ENCODE data around the gene GFI1B. TPM values are rescaled to one million over a fixed set of nuclear protein-coding genes. Genes with fewer than 3 reads are reported as not detected.
A peak's percentile ranks its signal among the peaks of the same experiment; 100 is the strongest.

GFI1B gene
- total and polyA plus RNA-seq, 2 of the 13 experiments (the other 11 are each of a cell fraction or from before 2014, with no cell fraction given), result 0.15 to 0.51 TPM

DNA sequence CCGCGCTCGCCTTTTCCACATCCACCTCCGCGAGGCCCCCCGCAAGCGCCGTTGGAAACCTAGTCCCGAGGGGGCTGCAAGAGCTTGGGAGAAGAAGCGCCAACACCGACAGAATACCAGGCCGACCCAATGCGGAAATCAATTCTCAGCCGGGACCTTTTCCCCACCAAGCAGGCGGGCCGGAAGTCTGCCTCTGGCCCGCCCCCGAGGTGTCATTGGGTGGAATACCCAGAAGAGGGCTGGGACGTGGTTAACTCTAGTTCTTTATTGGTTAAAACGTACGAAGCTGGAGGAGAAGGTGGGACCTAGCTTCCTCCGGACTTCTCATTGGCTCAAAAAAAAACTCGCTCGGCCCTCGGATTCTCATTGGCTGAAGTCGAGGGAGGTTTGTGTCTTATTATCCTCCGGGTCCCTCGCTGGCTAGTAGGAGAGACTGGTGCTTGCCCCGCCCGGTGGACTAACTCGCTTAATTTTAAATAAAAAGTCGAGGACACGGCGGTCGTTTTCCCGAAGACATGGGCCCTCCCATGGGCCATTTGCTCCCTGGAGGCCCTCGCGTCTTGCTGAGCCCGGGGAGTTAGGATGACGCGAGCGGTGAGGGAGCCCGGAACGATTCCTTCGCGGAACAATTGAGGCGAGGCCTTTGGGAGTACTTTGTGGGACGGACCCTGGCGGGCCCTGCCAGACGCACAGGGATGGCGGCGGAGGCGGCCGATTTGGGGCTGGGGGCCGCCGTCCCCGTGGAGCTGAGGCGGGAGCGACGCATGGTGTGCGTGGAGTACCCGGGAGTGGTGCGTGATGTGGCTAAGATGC lies 52.0 kb downstream of the GFI1B start, which contains the start of gene GTF3C5 (continued):
- TF ChIP-seq, protein P1, sequence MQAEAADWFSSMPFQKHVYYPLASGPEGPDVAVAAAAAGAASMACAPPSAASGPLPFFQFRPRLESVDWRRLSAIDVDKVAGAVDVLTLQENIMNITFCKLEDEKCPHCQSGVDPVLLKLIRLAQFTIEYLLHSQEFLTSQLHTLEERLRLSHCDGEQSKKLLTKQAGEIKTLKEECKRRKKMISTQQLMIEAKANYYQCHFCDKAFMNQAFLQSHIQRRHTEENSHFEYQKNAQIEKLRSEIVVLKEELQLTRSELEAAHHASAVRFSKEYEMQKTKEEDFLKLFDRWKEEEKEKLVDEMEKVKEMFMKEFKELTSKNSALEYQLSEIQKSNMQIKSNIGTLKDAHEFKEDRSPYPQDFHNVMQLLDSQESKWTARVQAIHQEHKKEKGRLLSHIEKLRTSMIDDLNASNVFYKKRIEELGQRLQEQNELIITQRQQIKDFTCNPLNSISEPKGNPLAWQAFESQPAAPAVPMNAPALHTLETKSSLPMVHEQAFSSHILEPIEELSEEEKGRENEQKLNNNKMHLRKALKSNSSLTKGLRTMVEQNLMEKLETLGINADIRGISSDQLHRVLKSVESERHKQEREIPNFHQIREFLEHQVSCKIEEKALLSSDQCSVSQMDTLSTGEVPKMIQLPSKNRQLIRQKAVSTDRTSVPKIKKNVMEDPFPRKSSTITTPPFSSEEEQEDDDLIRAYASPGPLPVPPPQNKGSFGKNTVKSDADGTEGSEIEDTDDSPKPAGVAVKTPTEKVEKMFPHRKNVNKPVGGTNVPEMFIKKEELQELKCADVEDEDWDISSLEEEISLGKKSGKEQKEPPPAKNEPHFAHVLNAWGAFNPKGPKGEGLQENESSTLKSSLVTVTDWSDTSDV (CRISPR knock-in tag; IDR thresholded peaks at IDR 0.05), result peak; percentile 60; the same call in 1 of the 2 replicates
- TF ChIP-seq ZNF709 (CRISPR knock-in tag; IDR thresholded peaks at IDR 0.05), result 0 out of 2 replicates have a peak, but pooled peaks have one; percentile 63
- no peak for TF ChIP-seq ZNF326 (CRISPR knock-in tag; IDR thresholded peaks at IDR 0.05; ENCODE audit: borderline replicate concordance)
- TF ChIP-seq WIZ (CRISPR knock-in tag; IDR thresholded peaks at IDR 0.05), result no peak; the same call in 1 of the 2 replicates
- no peak for TF ChIP-seq FIP1L1 (IDR thresholded peaks at IDR 0.05; ENCODE audit: borderline replicate concordance, insufficient read depth, low read depth, low read length)
- 0 out of 2 replicates have a peak, but pooled peaks have one; percentile 49 for TF ChIP-seq ZNF616 (CRISPR knock-in tag; IDR thresholded peaks at IDR 0.05; ENCODE audit: low read depth)
- no peak for TF ChIP-seq PCBP2 (optimal IDR thresholded peaks at IDR 0.05; ENCODE audit: low read depth, low read length, poor library complexity, severe bottlenecking)
- TF ChIP-seq ASH2L (IDR thresholded peaks at IDR 0.05; ENCODE audit: insufficient read length, low read depth, low read length), result peak; percentile 99
- peak; percentile 40; the same call in 1 of the 2 replicates for TF ChIP-seq NCOA2 (CRISPR knock-in tag; IDR thresholded peaks at IDR 0.05)
- peak; percentile 60 for TF ChIP-seq HCFC1 (IDR thresholded peaks at IDR 0.05; ENCODE audit: low read depth, low read length)
- peak; percentile 81 for TF ChIP-seq SKI (IDR thresholded peaks at IDR 0.05; ENCODE audit: partially characterized antibody)
- no peak for TF ChIP-seq HMG20A (CRISPR knock-in tag; IDR thresholded peaks at IDR 0.05; ENCODE audit: borderline replicate concordance)
- TF ChIP-seq, protein P2, sequence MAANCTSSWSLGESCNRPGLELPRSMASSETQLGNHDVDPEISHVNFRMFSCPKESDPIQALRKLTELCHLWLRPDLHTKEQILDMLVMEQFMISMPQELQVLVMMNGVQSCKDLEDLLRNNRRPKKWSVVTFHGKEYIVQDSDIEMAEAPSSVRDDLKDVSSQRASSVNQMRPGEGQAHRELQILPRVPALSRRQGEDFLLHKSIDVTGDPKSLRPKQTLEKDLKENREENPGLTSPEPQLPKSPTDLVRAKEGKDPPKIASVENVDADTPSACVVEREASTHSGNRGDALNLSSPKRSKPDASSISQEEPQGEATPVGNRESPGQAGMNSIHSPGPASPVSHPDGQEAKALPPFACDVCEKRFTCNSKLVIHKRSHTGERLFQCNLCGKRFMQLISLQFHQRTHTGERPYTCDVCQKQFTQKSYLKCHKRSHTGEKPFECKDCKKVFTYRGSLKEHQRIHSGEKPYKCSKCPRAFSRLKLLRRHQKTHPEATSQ (CRISPR knock-in tag; IDR thresholded peaks at IDR 0.05; ENCODE audit: borderline replicate concordance), result 0 out of 2 replicates have a peak, but pooled peaks have one; percentile 80
- no peak for TF ChIP-seq HMGA1 (CRISPR knock-in tag; conservative IDR thresholded peaks at IDR 0.05)
- peak; percentile 80 for TF ChIP-seq HNRNPL (IDR thresholded peaks at IDR 0.05; ENCODE audit: low read depth, low read length)
- TF ChIP-seq GATAD1 (CRISPR knock-in tag; IDR thresholded peaks at IDR 0.05), result peak; percentile 99
- TF ChIP-seq, protein P3, sequence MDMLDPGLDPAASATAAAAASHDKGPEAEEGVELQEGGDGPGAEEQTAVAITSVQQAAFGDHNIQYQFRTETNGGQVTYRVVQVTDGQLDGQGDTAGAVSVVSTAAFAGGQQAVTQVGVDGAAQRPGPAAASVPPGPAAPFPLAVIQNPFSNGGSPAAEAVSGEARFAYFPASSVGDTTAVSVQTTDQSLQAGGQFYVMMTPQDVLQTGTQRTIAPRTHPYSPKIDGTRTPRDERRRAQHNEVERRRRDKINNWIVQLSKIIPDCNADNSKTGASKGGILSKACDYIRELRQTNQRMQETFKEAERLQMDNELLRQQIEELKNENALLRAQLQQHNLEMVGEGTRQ (IDR thresholded peaks at IDR 0.05; ENCODE audit: low read depth, low read length), result no peak
- TF ChIP-seq, protein P3 (CRISPR knock-in tag; IDR thresholded peaks at IDR 0.05; ENCODE audit: borderline replicate concordance), result peak; percentile 33; the same call in 1 of the 2 replicates
- TF ChIP-seq KDM1A (CRISPR knock-in tag; IDR thresholded peaks at IDR 0.05), result no peak
- no peak; the same call in 1 of the 2 replicates for TF ChIP-seq ZBTB1 (CRISPR knock-in tag; IDR thresholded peaks at IDR 0.05; ENCODE audit: borderline replicate concordance)
- TF ChIP-seq, protein P4, sequence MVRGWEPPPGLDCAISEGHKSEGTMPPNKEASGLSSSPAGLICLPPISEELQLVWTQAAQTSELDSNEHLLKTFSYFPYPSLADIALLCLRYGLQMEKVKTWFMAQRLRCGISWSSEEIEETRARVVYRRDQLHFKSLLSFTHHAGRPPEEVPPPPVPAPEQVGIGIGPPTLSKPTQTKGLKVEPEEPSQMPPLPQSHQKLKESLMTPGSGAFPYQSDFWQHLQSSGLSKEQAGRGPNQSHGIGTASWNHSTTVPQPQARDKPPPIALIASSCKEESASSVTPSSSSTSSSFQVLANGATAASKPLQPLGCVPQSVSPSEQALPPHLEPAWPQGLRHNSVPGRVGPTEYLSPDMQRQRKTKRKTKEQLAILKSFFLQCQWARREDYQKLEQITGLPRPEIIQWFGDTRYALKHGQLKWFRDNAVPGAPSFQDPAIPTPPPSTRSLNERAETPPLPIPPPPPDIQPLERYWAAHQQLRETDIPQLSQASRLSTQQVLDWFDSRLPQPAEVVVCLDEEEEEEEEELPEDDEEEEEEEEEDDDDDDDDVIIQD (CRISPR knock-in tag; IDR thresholded peaks at IDR 0.05; ENCODE audit: low read depth), result no peak

Data from HepG2 (cell line).